Calu3 (cell line): ENCODE results near the gene EIF4B. TPM values are rescaled to one million over a fixed set of nuclear protein-coding genes. Genes with fewer than 3 reads are reported as not detected.

ENCODE experiments used
- BruUV-seq: library from RNA; stranded (reverse); fragments of 400-500 nt; replicated peaks from 2 replicates; lab custom pipeline; 2021; lab: Mats Ljungman, UMichigan
- CTCF ChIA-PET: fragments of 300-600 bp; sonication (Branson Sonifier 250); formaldehyde crosslinking; loops from one replicate; lab custom pipeline; 2022; ENCODE audit warnings: antibody characterized with exemption; lab: Charles Lee
- DNase-seq: peaks from one replicate; pipeline ENCODE4 v3.0.0; 2022
- H3K27ac Mint-ChIP-seq: one replicate; pipeline ENCODE4 v1.8.0; 2022; ENCODE audit warnings: mixed read lengths; ENCODE audit not compliant: unreplicated experiment
- H3K27me3 Mint-ChIP-seq: one replicate; pipeline ENCODE4 v1.8.0; 2022; ENCODE audit warnings: mixed read lengths; ENCODE audit not compliant: unreplicated experiment
- H3K36me3 Mint-ChIP-seq: one replicate; pipeline ENCODE4 v1.8.0; 2022; ENCODE audit warnings: mild to moderate bottlenecking, moderate library complexity, mixed read lengths; ENCODE audit not compliant: insufficient read depth, unreplicated experiment
- H3K4me1 Mint-ChIP-seq: one replicate; pipeline ENCODE4 v1.8.0; 2022; ENCODE audit warnings: mild to moderate bottlenecking, low read depth, mixed read lengths; ENCODE audit not compliant: unreplicated experiment
- H3K4me3 Mint-ChIP-seq: one replicate; pipeline ENCODE4 v1.8.0; 2022; ENCODE audit warnings: mild to moderate bottlenecking, low read depth, moderate library complexity, mixed read lengths; ENCODE audit not compliant: unreplicated experiment
- H3K9me3 Mint-ChIP-seq: one replicate; pipeline ENCODE4 v1.8.0; 2022; ENCODE audit warnings: low read depth, mixed read lengths; ENCODE audit not compliant: unreplicated experiment
- CTCF ChIP-seq: fragments of 200-600 bp; IDR thresholded peaks from one replicate; pipeline ENCODE4 v1.8.0; 2022; ENCODE audit warnings: antibody characterized with exemption; ENCODE audit not compliant: unreplicated experiment
- intact Hi-C: fragments of 100-400 bp; cut with micrococcal nuclease; formaldehyde crosslinking; loops from one replicate; pipeline ENCODE4 v1.10.0; 2022; ENCODE audit not compliant: unreplicated experiment
- total RNA-seq: library from RNA; stranded (reverse); gene quantifications from 2 replicates; pipeline ENCODE4 v1.2.3, GENCODE V29; 2022

The EIF4B gene
- total RNA-seq, 1 experiment from 2014 or later, result 272 TPM

- H3K27ac Mint-ChIP-seq, result peak overlapping the region; percentile 83
- BruUV-seq, result no TSS peak
- no peak for DNase-seq
- no peaks in the 10 kb centered on the region for H3K9me3 Mint-ChIP-seq
- CTCF ChIA-PET, result interaction anchor here (1.4 kb wide), 1 partner anchor 9 kb away, joined by 3 read pairs; no protein-coding TSS in a partner anchor
- peaks cover 55% of the 10 kb centered on the region for H3K36me3 Mint-ChIP-seq
- intact Hi-C loops, result no loop called here
- TF ChIP-seq CTCF, result no peak
- H3K27me3 Mint-ChIP-seq, result no peaks in the 10 kb centered on the region
- H3K4me3 Mint-ChIP-seq, result peak overlapping the region; percentile 80
- peaks cover 32% of the 10 kb centered on the region for H3K4me1 Mint-ChIP-seq
Observed at GRCh38 chr12:53044896-53045695, 38.8 kb downstream of the EIF4B start.

GRCh38 chr12:53045696-53046045 lies 39.4 kb downstream of the EIF4B start:
- no TSS peak for BruUV-seq
- no peaks in the 10 kb centered on the region for H3K27me3 Mint-ChIP-seq
- peaks cover 32% of the 10 kb centered on the region for H3K4me1 Mint-ChIP-seq
- H3K36me3 Mint-ChIP-seq, result peaks cover 49% of the 10 kb centered on the region
- H3K4me3 Mint-ChIP-seq, result peak overlapping the region; percentile 80
- intact Hi-C loops, result no loop called here
- TF ChIP-seq CTCF, result no peak
- peak overlapping the region; percentile 72 for H3K27ac Mint-ChIP-seq
- DNase-seq, result no peak
- H3K9me3 Mint-ChIP-seq, result no peaks in the 10 kb centered on the region
- CTCF ChIA-PET, result no interaction called here

- no peaks in the 10 kb centered on the region for H3K9me3 Mint-ChIP-seq
- no TSS peak for BruUV-seq
- H3K27ac Mint-ChIP-seq, result peak overlapping the region; percentile 72
- intact Hi-C loops, result no loop called here
- no peaks in the 10 kb centered on the region for H3K27me3 Mint-ChIP-seq
- CTCF ChIA-PET, result interaction anchor here (0.6 to 1.6 kb wide), 3 partner anchors 15 to 134 kb away, joined by 3 to 7 read pairs (median 4); partner anchors contain the start of genes CSAD, SPRYD3 and ZNF740
- TF ChIP-seq CTCF, result no peak
- DNase-seq, result peak; percentile 55
- peaks cover 50% of the 10 kb centered on the region for H3K36me3 Mint-ChIP-seq
- H3K4me3 Mint-ChIP-seq, result peak overlapping the region; percentile 80
- peaks cover 32% of the 10 kb centered on the region for H3K4me1 Mint-ChIP-seq
Observed at GRCh38 chr12:53046655-53047220, 40.5 kb downstream of the EIF4B start.

GRCh38 chr12:53047221-53048032 lies 41.2 kb downstream of the EIF4B start:
- intact Hi-C loops, result no loop called here
- Mint-ChIP-seq H3K36me3 (peaks cover 53% of the 10 kb centered on the region), H3K4me3 (peak overlapping the region; percentile 80), H3K27me3 (no peaks in the 10 kb centered on the region), H3K4me1 (peaks cover 32% of the 10 kb centered on the region), H3K27ac (peak overlapping the region; percentile 72), H3K9me3 (no peaks in the 10 kb centered on the region)
- BruUV-seq, result no TSS peak
- CTCF ChIA-PET, result interaction anchor here (0.6 to 1.6 kb wide), 5 partner anchors 14 to 150 kb away, joined by 3 to 7 read pairs (median 3); partner anchors contain the start of genes CSAD, SPRYD3 and ZNF740
- peak; percentile 70 for DNase-seq
- peak; percentile 31 for TF ChIP-seq CTCF
